Sigmoid colon (tissue), 4 donors: ENCODE measurements around the gene STIP1.

Source experiments
- EP300 ChIP-seq, 4 donors: sonication (generic); formaldehyde crosslinking; IDR thresholded peaks; one replicate each; pipeline ENCODE4 v1.6.1; 2017; ENCODE audit warnings: antibody characterized with exemption in 4 of 4
- POLR2A ChIP-seq, 2 donors: fragments of 450-650 bp; IDR thresholded peaks; one replicate each; pipeline ENCODE4 v1.6.1; 2016; ENCODE audit warnings: antibody characterized with exemption in 2 of 2, mild to moderate bottlenecking in 2 of 2, moderate library complexity in 2 of 2
- TF ChIP-seq, protein P1 (sequence below), 4 experiments: fragments of 450-650 bp in 3 of 4; fragments of 200-600 bp in 1 of 4; IDR thresholded peaks; one replicate each; pipeline ENCODE4 v1.5.1; 2016 to 2019; ENCODE audit warnings: antibody characterized with exemption in 4 of 4, mild to moderate bottlenecking in 3 of 4, moderate library complexity in 2 of 4

DNA sequence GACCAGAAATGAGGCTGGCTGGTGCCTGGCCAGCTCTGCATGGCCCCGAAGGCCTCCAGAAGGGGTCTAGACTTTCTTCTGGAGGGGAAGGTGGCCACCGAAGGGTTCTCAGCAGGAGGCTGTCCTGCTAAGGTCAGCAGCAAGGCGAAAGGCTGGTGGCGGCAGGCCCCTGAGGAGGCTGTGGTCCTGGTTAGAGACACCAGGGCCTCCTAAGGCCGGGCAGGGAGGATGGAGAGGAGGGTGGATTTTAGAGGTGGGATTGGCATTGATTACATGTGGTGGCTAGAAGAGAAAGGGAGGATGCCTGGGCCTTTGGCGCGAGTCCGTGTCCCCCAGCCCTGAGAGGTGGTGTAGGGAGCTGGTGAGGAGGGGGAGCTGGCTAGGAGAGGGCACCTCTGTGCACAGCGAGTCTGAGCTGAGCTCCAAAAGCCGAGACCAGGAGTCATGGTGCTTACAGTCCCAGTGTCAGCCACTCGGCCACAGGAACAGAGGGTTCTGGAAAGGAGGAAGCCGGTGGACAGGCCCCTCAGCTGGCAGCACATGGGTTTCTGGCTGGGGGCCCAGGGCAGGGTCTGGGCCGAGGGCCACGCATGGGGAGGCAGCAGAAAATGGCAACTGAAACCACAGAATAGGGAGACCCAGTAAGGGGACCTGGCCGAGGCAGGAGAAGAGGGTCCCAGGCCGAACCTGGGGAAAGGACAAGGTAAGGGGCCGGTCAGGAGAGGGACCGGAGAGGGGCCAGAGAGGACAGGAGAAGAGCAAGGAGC is 23.0 kb downstream of the STIP1 start:
- TF ChIP-seq POLR2A (IDR thresholded peaks at IDR 0.05) (no peak), EP300 (IDR thresholded peaks at IDR 0.05) (no peak)
- TF ChIP-seq, protein P1, sequence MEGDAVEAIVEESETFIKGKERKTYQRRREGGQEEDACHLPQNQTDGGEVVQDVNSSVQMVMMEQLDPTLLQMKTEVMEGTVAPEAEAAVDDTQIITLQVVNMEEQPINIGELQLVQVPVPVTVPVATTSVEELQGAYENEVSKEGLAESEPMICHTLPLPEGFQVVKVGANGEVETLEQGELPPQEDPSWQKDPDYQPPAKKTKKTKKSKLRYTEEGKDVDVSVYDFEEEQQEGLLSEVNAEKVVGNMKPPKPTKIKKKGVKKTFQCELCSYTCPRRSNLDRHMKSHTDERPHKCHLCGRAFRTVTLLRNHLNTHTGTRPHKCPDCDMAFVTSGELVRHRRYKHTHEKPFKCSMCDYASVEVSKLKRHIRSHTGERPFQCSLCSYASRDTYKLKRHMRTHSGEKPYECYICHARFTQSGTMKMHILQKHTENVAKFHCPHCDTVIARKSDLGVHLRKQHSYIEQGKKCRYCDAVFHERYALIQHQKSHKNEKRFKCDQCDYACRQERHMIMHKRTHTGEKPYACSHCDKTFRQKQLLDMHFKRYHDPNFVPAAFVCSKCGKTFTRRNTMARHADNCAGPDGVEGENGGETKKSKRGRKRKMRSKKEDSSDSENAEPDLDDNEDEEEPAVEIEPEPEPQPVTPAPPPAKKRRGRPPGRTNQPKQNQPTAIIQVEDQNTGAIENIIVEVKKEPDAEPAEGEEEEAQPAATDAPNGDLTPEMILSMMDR (IDR thresholded peaks at IDR 0.05): no peak
